Uterus (tissue), 2 donors: Measurements from ENCODE around the gene ZBTB12.

Experiments used
- POLR2A ChIP-seq, 2 donors: fragments of 450-650 bp; IDR thresholded peaks; one replicate each; pipeline ENCODE4 v1.6.1; 2016; ENCODE audit warnings: antibody characterized with exemption in 2 of 2, mild to moderate bottlenecking in 1 of 2, moderate library complexity in 1 of 2
- TF ChIP-seq, protein P1 (sequence below), 4 experiments: fragments of 200-600 bp in 2 of 4; fragments of 450-650 bp in 2 of 4; sonication (generic) in 2 of 4; IDR thresholded peaks; one replicate each; pipeline ENCODE4 v1.5.1; 2016 to 2019; ENCODE audit warnings: antibody characterized with exemption in 4 of 4, mild to moderate bottlenecking in 2 of 4, moderate library complexity in 1 of 4

DNA sequence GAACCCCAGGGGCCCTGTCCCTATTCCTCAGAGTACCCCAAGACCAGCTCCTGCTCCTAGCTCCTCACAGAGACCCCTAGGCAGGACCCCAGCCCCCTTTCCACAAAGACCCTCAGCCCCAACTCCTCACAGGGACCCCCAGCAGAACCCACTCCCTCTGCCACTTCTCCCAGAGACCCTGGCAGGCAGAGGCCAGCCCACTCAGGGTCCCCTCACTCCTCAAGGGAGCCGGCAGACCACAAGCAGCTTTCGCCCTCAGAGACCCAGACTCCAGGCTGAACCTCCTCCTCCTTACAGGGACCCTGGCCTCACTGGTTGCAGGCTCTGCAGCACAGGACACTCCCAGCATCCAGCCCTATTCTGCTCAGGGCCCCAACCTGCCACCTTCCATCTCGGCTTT, 23.7 kb downstream of the ZBTB12 start:
- TF ChIP-seq, protein P1, sequence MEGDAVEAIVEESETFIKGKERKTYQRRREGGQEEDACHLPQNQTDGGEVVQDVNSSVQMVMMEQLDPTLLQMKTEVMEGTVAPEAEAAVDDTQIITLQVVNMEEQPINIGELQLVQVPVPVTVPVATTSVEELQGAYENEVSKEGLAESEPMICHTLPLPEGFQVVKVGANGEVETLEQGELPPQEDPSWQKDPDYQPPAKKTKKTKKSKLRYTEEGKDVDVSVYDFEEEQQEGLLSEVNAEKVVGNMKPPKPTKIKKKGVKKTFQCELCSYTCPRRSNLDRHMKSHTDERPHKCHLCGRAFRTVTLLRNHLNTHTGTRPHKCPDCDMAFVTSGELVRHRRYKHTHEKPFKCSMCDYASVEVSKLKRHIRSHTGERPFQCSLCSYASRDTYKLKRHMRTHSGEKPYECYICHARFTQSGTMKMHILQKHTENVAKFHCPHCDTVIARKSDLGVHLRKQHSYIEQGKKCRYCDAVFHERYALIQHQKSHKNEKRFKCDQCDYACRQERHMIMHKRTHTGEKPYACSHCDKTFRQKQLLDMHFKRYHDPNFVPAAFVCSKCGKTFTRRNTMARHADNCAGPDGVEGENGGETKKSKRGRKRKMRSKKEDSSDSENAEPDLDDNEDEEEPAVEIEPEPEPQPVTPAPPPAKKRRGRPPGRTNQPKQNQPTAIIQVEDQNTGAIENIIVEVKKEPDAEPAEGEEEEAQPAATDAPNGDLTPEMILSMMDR (IDR thresholded peaks at IDR 0.05): no peak
- no peak for TF ChIP-seq POLR2A (IDR thresholded peaks at IDR 0.05)
